Panc1 (cell line): Measurements from ENCODE around the gene IFNG. TPM values are rescaled to one million over a fixed set of nuclear protein-coding genes. Genes with fewer than 3 reads are reported as not detected.

Experiments
- ATAC-seq: fragments of 200-7000 bp; cut with Tn5 transposase; 2 replicates; pipeline ENCODE4 v1.9.1; 2020; ENCODE audit warnings: mild to moderate bottlenecking, moderate library complexity
- BruUV-seq: library from RNA; stranded (reverse); fragments of 400-500 nt; replicated peaks from 2 replicates; lab custom pipeline; 2021; lab: Mats Ljungman, UMichigan
- CTCF ChIA-PET: fragments of 300-600 bp; sonication (Branson Sonifier 250); formaldehyde crosslinking; loops from one replicate; lab custom pipeline; 2022; ENCODE audit warnings: antibody characterized with exemption; lab: Charles Lee
- POLR2A ChIA-PET: fragments of 300-600 bp; sonication (Branson Sonifier 250); formaldehyde crosslinking; loops from one replicate; lab custom pipeline; 2022; ENCODE audit warnings: antibody characterized with exemption; lab: Charles Lee
- DNase-seq: peaks from one replicate; pipeline ENCODE4 v3.0.0-alpha.2; 2010; ENCODE audit warnings: low read depth, low spot score
- H3K27ac ChIP-seq: 2 replicates; pipeline ENCODE4 v1.5.1; 2011; ENCODE audit warnings: mild to moderate bottlenecking, low read length, inconsistent platforms
- H3K27me3 ChIP-seq: fragments of 200-500 bp; sonication (Bioruptor generic); 2 replicates; pipeline ENCODE4 v1.6.0; 2014; ENCODE audit warnings: low read length, inconsistent platforms; ENCODE audit not compliant: control insufficient read depth, insufficient read depth
- H3K36me3 ChIP-seq: fragments of 200-500 bp; sonication (Bioruptor generic); 2 replicates; pipeline ENCODE4 v1.5.1; 2014; ENCODE audit warnings: inconsistent platforms, mild to moderate bottlenecking, low read length, moderate library complexity; ENCODE audit not compliant: control insufficient read depth, insufficient read depth
- H3K4me1 ChIP-seq: 2 replicates; pipeline ENCODE4 v1.5.1; 2011; ENCODE audit warnings: inconsistent platforms, mild to moderate bottlenecking, low read length, moderate library complexity; ENCODE audit not compliant: control insufficient read depth, insufficient read depth
- H3K4me3 ChIP-seq, 2 experiments: 2 replicates each; pipeline ENCODE4 v1.5.1; 2011 to 2012; ENCODE audit warnings: low read depth in 2 of 2, low read length in 2 of 2, mild to moderate bottlenecking in 2 of 2, inconsistent platforms in 1 of 2, moderate library complexity in 1 of 2
- H3K9me3 ChIP-seq: fragments of 200-500 bp; sonication (Bioruptor generic); 2 replicates; pipeline ENCODE4 v1.5.1; 2014; ENCODE audit warnings: low read depth, mild to moderate bottlenecking, inconsistent platforms, low read length, moderate library complexity; ENCODE audit not compliant: control insufficient read depth, insufficient read depth
- POLR2AphosphoS5 ChIP-seq: IDR thresholded peaks from 2 replicates; pipeline ENCODE4 v1.6.1; 2012; ENCODE audit warnings: mild to moderate bottlenecking, low read depth, low read length, moderate library complexity
- SIN3A ChIP-seq: IDR thresholded peaks from 2 replicates; pipeline ENCODE4 v1.6.1; 2012; ENCODE audit warnings: low read depth, mild to moderate bottlenecking, low read length, moderate library complexity, borderline replicate concordance; ENCODE audit not compliant: insufficient read depth
- TCF7L2 ChIP-seq: IDR thresholded peaks from 2 replicates; pipeline ENCODE4 v1.6.1; 2011; ENCODE audit warnings: mild to moderate bottlenecking, low read depth, low read length, inconsistent platforms
- in situ Hi-C: cut with HindIII; loops from 2 replicates; pipeline ENCODE4 v1.10.0; 2016; ENCODE audit warnings: low sequenced_read_pairs, low pct_unique_long_range_greater_than_20kb
- intact Hi-C: fragments of 100-400 bp; cut with micrococcal nuclease; formaldehyde crosslinking; loops from one replicate; pipeline ENCODE4 v1.10.0; 2022; ENCODE audit not compliant: unreplicated experiment
- total RNA-seq: library from RNA; stranded (reverse); gene quantifications from one replicate; pipeline ENCODE4 v1.2.1, GENCODE V29; 2021; ENCODE audit not compliant: unreplicated experiment
- TF ChIP-seq, protein P1 (sequence below), 2 experiments: IDR thresholded peaks; 2 replicates each; pipeline ENCODE4 v1.6.1; 2011 to 2012; ENCODE audit warnings: low read depth in 2 of 2, control low read depth in 1 of 2, low read length in 1 of 2, mild to moderate bottlenecking in 1 of 2, moderate library complexity in 1 of 2; ENCODE audit not compliant: insufficient read depth in 1 of 2
- TF ChIP-seq, protein P2 (sequence below): fragments of 450-650 bp; IDR thresholded peaks from 2 replicates; pipeline ENCODE4 v1.5.1; 2017; ENCODE audit warnings: mild to moderate bottlenecking

Gene IFNG
- total RNA-seq, 1 experiment from 2014 or later: 0.33 TPM

DNA sequence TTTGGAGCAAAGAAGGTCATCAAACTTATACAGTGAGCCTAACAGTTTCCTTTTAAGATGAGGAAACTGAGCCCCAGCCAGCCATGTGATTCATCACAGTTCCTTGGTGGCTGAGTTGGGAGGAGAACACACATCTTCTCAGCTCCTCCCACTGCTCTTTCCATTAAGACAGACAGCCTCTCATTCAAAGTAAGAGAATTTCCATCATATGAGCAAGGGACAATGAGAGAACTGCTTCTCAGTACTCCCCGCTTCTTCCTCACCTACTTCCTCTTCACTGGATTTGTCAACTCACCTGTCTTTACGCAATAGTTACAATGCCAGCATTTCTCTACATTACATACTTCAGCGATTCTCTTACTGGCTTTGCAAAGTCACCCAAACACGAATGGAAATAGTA, 2.2 kb downstream of the IFNG start:
- no peaks in the 10 kb centered on the region for H3K9me3 ChIP-seq
- in situ Hi-C loops (no loop called here), intact Hi-C loops (no loop called here)
- peaks cover 11% of the 10 kb centered on the region for H3K27me3 ChIP-seq
- no peaks in the 10 kb centered on the region for H3K4me1 ChIP-seq
- ChIA-PET POLR2A (no interaction called here), CTCF (no interaction called here)
- H3K36me3 ChIP-seq: no peaks in the 10 kb centered on the region
- no peak for ATAC-seq
- no peak overlapping the region for H3K4me3 ChIP-seq
- BruUV-seq: no TSS peak
- no peak for DNase-seq
- TF ChIP-seq TCF7L2 (no peak), SIN3A (no peak), POLR2AphosphoS5 (no peak)
- TF ChIP-seq, protein P1, sequence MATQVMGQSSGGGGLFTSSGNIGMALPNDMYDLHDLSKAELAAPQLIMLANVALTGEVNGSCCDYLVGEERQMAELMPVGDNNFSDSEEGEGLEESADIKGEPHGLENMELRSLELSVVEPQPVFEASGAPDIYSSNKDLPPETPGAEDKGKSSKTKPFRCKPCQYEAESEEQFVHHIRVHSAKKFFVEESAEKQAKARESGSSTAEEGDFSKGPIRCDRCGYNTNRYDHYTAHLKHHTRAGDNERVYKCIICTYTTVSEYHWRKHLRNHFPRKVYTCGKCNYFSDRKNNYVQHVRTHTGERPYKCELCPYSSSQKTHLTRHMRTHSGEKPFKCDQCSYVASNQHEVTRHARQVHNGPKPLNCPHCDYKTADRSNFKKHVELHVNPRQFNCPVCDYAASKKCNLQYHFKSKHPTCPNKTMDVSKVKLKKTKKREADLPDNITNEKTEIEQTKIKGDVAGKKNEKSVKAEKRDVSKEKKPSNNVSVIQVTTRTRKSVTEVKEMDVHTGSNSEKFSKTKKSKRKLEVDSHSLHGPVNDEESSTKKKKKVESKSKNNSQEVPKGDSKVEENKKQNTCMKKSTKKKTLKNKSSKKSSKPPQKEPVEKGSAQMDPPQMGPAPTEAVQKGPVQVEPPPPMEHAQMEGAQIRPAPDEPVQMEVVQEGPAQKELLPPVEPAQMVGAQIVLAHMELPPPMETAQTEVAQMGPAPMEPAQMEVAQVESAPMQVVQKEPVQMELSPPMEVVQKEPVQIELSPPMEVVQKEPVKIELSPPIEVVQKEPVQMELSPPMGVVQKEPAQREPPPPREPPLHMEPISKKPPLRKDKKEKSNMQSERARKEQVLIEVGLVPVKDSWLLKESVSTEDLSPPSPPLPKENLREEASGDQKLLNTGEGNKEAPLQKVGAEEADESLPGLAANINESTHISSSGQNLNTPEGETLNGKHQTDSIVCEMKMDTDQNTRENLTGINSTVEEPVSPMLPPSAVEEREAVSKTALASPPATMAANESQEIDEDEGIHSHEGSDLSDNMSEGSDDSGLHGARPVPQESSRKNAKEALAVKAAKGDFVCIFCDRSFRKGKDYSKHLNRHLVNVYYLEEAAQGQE (IDR thresholded peaks at IDR 0.05; ENCODE audit: insufficient read depth in 1 of 2, low read depth in 2 of 2, low read length in 1 of 2): no peak
- TF ChIP-seq, protein P2, sequence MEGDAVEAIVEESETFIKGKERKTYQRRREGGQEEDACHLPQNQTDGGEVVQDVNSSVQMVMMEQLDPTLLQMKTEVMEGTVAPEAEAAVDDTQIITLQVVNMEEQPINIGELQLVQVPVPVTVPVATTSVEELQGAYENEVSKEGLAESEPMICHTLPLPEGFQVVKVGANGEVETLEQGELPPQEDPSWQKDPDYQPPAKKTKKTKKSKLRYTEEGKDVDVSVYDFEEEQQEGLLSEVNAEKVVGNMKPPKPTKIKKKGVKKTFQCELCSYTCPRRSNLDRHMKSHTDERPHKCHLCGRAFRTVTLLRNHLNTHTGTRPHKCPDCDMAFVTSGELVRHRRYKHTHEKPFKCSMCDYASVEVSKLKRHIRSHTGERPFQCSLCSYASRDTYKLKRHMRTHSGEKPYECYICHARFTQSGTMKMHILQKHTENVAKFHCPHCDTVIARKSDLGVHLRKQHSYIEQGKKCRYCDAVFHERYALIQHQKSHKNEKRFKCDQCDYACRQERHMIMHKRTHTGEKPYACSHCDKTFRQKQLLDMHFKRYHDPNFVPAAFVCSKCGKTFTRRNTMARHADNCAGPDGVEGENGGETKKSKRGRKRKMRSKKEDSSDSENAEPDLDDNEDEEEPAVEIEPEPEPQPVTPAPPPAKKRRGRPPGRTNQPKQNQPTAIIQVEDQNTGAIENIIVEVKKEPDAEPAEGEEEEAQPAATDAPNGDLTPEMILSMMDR: no peak
- H3K27ac ChIP-seq: no peak overlapping the region

DNA sequence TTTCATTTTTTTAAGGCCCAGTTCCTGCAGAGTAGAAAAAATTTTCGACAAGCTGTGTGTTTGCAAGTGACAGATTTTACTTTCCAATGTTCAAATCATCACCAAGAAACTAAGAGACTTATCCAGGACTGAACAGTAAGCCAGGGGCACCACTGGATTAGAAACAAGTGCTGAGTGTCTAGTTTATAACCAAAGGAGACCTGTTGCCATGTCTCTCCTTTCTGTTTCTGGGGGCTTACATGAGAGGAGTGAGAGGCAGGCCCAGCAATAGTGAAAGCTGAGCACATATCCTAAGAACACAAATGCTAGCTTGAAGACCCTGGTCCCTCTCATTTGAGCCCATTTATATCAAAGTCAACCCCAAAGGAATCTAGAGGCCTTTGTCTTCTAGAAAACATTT, 2.9 kb downstream of the IFNG start:
- TF ChIP-seq, protein P1 (IDR thresholded peaks at IDR 0.05; ENCODE audit: insufficient read depth in 1 of 2, low read depth in 2 of 2, low read length in 1 of 2): no peak
- TF ChIP-seq POLR2AphosphoS5 (no peak), SIN3A (no peak), TCF7L2 (no peak)
- TF ChIP-seq, protein P2: no peak
- H3K27me3 ChIP-seq: peaks cover 11% of the 10 kb centered on the region
- ChIA-PET CTCF (no interaction called here), POLR2A (no interaction called here)
- no peak for DNase-seq
- no peaks in the 10 kb centered on the region for H3K9me3 ChIP-seq
- no peaks in the 10 kb centered on the region for H3K36me3 ChIP-seq
- H3K4me3 ChIP-seq: no peak overlapping the region
- H3K4me1 ChIP-seq: no peaks in the 10 kb centered on the region
- ATAC-seq: no peak
- in situ Hi-C loops (no loop called here), intact Hi-C loops (no loop called here)
- H3K27ac ChIP-seq: no peak overlapping the region
- no TSS peak for BruUV-seq
